Measurements from ENCODE around the gene C1QL1.

GRCh38 chr17:45001310-45001709 lies 33.2 kb upstream of the C1QL1 start:
- TF ChIP-seq POLR2A (IDR thresholded peaks at IDR 0.05; ENCODE audit: low read depth, low read length), result no peak
- no peak for TF ChIP-seq POLR2AphosphoS5 (IDR thresholded peaks at IDR 0.05; ENCODE audit: low read depth, low read length)
- TF ChIP-seq POU2F2 (IDR thresholded peaks at IDR 0.05; ENCODE audit: low read depth, low read length), result no peak
